Measurements from ENCODE around the gene GREB1. TPM values are rescaled to one million over a fixed set of nuclear protein-coding genes. Genes with fewer than 3 reads are reported as not detected.

GREB1 gene
- total RNA-seq, 1 donor from 2014 or later, result 143 TPM

DNA sequence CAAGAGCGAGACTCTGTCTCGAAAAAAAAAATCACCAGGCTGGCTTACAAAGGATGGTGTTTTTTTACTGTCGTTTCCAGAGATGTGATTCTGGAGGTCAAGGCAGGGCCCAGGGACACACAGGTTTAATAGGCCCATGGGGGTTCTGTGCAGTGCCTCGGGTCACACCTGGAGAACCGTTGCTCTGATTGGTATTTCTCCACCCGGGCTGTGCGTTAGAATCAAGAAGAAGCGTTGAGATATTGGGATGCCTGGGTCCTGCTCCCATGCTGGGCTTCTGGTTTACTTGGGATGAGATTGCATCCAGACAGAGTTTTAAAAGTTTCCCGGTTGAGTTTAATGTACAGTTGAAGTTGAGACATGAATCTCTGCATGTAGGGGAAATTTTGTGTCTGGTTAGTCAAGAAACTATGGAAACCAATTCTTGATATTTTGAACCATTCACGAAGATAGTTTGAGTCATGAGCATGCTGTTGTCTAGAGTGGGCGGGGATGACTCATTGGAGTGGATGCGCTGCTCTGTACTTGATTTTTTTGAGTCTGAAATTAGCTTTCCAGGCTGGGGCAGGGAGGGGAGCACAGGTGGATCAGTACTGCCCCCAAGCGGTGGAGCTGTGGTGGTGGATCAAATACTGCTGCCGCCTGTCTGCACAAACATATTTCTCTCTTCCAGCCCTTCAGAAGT is 50.1 kb downstream of the GREB1 start:
- peaks cover 34% of the 10 kb centered on the region for H3K4me1 Mint-ChIP-seq
- peak; percentile 87 for DNase-seq (ENCODE audit: low read depth, low spot score)
- peaks cover 29% of the 10 kb centered on the region for H3K36me3 Mint-ChIP-seq (ENCODE audit: low read depth)
- no peak overlapping the region for H3K27ac Mint-ChIP-seq (ENCODE audit: unreplicated experiment)
- H3K4me3 Mint-ChIP-seq, result peak overlapping the region; percentile 4
- H3K9me3 Mint-ChIP-seq, result no peaks in the 10 kb centered on the region
- peak; percentile 87 for TF ChIP-seq CTCF (conservative IDR thresholded peaks at IDR 0.05)
- H3K27me3 Mint-ChIP-seq (ENCODE audit: low read depth), result no peaks in the 10 kb centered on the region

DNA sequence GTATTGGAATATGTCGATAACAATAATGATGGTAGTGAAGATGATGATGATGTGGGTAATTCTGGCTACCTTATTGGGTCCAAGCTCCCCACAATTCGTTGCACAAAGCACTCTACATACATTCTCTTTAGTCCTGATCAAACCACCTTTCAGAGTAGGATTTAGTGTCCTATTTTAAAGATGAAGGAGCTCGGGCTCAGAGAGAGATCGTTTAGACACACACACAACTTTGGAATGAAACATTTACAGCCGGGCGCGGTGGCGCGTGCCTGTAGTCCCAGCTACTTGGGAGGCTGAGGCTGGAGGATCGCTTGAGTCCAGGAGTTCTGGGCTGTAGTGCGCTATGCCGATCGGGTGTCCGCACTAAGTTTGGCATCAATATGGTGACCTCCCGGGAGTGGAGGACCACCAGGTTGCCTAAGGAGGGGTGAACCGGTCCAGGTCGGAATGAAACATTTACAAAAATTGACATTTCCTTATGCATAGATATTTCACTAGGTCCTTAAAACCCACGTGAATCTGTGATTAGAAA is 50.7 kb downstream of the GREB1 start:
- H3K27me3 Mint-ChIP-seq (ENCODE audit: low read depth), result no peaks in the 10 kb centered on the region
- H3K36me3 Mint-ChIP-seq (ENCODE audit: low read depth), result peaks cover 26% of the 10 kb centered on the region
- no peak overlapping the region for H3K27ac Mint-ChIP-seq (ENCODE audit: unreplicated experiment)
- H3K4me1 Mint-ChIP-seq, result peaks cover 34% of the 10 kb centered on the region
- no peak for DNase-seq (ENCODE audit: low read depth, low spot score)
- no peaks in the 10 kb centered on the region for H3K9me3 Mint-ChIP-seq
- no peak overlapping the region for H3K4me3 Mint-ChIP-seq
- TF ChIP-seq CTCF (conservative IDR thresholded peaks at IDR 0.05), result no peak

GRCh38 chr2:11585071-11585470 is 51.2 kb downstream of the GREB1 start:
- Mint-ChIP-seq H3K36me3 (ENCODE audit: low read depth) (peaks cover 22% of the 10 kb centered on the region), H3K27me3 (ENCODE audit: low read depth) (no peaks in the 10 kb centered on the region), H3K4me1 (peaks cover 31% of the 10 kb centered on the region), H3K4me3 (no peak overlapping the region), H3K9me3 (no peaks in the 10 kb centered on the region), H3K27ac (ENCODE audit: unreplicated experiment) (no peak overlapping the region)
- DNase-seq (ENCODE audit: low read depth, low spot score), result no peak
- no peak for TF ChIP-seq CTCF (conservative IDR thresholded peaks at IDR 0.05)

DNA sequence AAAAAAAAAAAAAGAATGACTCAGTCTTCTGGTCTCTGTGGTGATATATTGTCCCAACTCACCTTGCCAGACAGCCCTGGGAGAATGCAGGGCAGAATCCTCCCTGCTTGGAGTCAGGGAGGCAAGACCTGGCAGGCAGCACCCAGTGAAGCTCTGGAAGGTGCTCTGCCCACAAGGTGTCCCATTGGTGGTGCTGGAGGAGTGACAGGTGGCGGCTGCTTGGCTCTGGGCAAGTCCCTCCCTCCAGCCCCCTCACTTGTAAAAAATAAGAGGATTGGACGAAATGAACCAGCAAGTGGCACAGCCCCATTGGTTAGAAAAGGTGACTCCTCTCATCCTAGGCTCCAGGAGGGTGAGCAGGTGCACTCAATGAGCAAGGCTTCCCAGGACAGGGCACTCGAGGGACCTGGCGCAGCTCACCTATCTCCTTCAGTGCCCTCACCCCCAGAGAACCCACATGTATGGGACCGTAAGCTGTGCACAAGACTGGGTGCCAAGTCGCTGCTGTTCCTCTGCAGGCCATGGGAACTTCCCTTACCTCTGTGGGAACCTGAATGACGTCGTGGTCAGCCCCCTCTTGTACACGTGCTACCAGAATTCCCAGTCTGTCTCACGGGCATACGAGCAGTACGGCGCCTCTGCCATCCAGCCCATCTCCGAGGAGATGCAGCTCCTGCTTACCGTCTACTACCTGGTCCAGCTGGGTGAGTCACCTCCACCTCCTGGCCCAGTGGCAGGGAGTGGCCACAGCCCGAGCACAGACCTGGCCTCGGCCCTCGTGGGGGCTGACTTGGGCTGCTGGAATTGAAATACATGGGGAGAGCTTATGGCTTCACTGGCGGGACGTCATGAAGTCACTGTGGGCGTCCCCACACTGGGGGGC is 54.6 kb downstream of the GREB1 start:
- H3K27me3 Mint-ChIP-seq (ENCODE audit: low read depth), result no peaks in the 10 kb centered on the region
- peaks cover 22% of the 10 kb centered on the region for H3K36me3 Mint-ChIP-seq (ENCODE audit: low read depth)
- H3K27ac Mint-ChIP-seq (ENCODE audit: unreplicated experiment), result no peak overlapping the region
- H3K4me3 Mint-ChIP-seq, result no peak overlapping the region
- H3K4me1 Mint-ChIP-seq, result peaks cover 11% of the 10 kb centered on the region
- TF ChIP-seq CTCF (conservative IDR thresholded peaks at IDR 0.05), result no peak
- H3K9me3 Mint-ChIP-seq, result no peaks in the 10 kb centered on the region
- no peak for DNase-seq (ENCODE audit: low read depth, low spot score)

DNA sequence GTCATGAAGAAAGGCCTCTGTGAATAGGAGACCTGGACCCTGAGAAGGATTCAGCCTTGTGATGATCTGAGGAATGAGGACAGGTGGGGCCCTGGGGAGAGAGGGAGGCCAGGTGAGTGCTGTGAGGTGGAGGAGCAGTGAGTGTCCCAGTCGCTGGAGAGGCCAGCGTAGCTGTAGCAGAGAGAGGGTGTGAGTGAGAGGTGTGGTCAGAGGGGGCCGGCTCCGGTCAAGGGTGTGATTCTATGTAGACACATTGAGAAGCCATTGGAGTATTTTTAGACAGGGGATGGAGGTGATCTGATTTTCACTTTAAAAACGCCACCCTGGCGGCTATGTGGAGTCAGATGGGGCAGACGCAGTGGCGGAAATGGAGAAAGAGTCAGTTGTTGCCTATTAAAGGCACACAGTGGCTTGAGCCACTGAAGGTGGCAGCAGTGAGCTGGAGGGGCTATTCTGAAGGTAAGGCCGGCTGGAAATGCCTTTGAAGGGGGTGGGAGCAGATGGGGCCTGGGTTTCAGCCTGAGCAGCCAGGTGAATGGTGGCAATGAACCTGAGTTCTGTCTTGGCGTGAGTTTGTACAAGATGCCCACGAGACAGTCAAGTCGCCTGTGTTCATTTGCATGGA is 55.6 kb downstream of the GREB1 start:
- no peak for DNase-seq (ENCODE audit: low read depth, low spot score)
- H3K27ac Mint-ChIP-seq (ENCODE audit: unreplicated experiment), result no peak overlapping the region
- H3K9me3 Mint-ChIP-seq, result no peaks in the 10 kb centered on the region
- peaks cover 21% of the 10 kb centered on the region for H3K36me3 Mint-ChIP-seq (ENCODE audit: low read depth)
- no peaks in the 10 kb centered on the region for H3K27me3 Mint-ChIP-seq (ENCODE audit: low read depth)
- no peak overlapping the region for H3K4me3 Mint-ChIP-seq
- H3K4me1 Mint-ChIP-seq, result peaks cover 3% of the 10 kb centered on the region
- TF ChIP-seq CTCF (conservative IDR thresholded peaks at IDR 0.05), result no peak

Data from neural crest cell (in vitro differentiated cells).